Endothelial cell of umbilical vein (primary cell): Measurements from ENCODE around the gene PON2. TPM values are rescaled to one million over a fixed set of nuclear protein-coding genes. Genes with fewer than 3 reads are reported as not detected.

Source experiments
- BruUV-seq: library from RNA; stranded (reverse); fragments of 400-500 nt; replicated peaks from 2 replicates; lab custom pipeline; 2021; lab: Mats Ljungman, UMichigan
- CTCF ChIA-PET: fragments of 300-600, 350-600 bp; sonication (Branson Sonifier 250); formaldehyde crosslinking; loops from one replicate; lab custom pipeline; 2021; ENCODE audit warnings: antibody characterized with exemption, inconsistent platforms; lab: Charles Lee
- POLR2A ChIA-PET: fragments of 300-600, 350-600 bp; sonication (Branson Sonifier 250); formaldehyde crosslinking; loops from one replicate; lab custom pipeline; 2021; ENCODE audit warnings: antibody characterized with exemption, inconsistent platforms; lab: Charles Lee
- DNase-seq: peaks from one replicate; pipeline ENCODE4 v3.0.0-alpha.2; 2011; ENCODE audit warnings: low read depth, low spot score
- FAIRE-seq: peaks from 2 replicates; lab custom pipeline; 2011; peaks lifted over from hg19 to GRCh38; lab: Jason Lieb, UNC
- H2AFZ ChIP-seq: 2 replicates; pipeline ENCODE4 v1.6.0; 2012; ENCODE audit warnings: low read depth, low read length, control low read depth, inconsistent platforms
- H3K27ac ChIP-seq: 2 replicates; pipeline ENCODE4 v1.5.1; 2011; ENCODE audit warnings: low read depth, mild to moderate bottlenecking, control low read depth, low read length, moderate library complexity; ENCODE audit not compliant: insufficient read depth
- H3K27me3 ChIP-seq, 2 experiments: 2 replicates each; pipeline versions ENCODE4 v1.6.0 to v1.6.1; 2011; ENCODE audit warnings: low read length in 2 of 2, mixed read lengths in 1 of 2; ENCODE audit not compliant: control insufficient read depth in 2 of 2, insufficient read depth in 2 of 2
- H3K36me3 ChIP-seq, 2 experiments: 2 replicates in 1 of 2; 3 replicates in 1 of 2; pipeline ENCODE4 v1.5.1; 2011; ENCODE audit warnings: low read length in 2 of 2, mild to moderate bottlenecking in 1 of 2, moderate library complexity in 1 of 2; ENCODE audit not compliant: control insufficient read depth in 2 of 2, insufficient read depth in 2 of 2; ENCODE audit errors: extremely low read depth in 1 of 2
- H3K4me1 ChIP-seq: 3 replicates; pipeline ENCODE4 v1.5.1; 2011; ENCODE audit warnings: mild to moderate bottlenecking, low read length; ENCODE audit not compliant: control insufficient read depth, insufficient read depth; ENCODE audit errors: extremely low read depth
- H3K4me2 ChIP-seq: 2 replicates; pipeline ENCODE4 v1.6.1; 2011; ENCODE audit warnings: low read length, control low read depth, mixed read lengths; ENCODE audit not compliant: insufficient read depth
- H3K4me3 ChIP-seq, 3 experiments: fragments of 200-600 bp in 1 of 3; sonication (generic), shearing (Covaris generic) in 1 of 3; replicated peaks in 1 of 3; 2 replicates each; pipeline ENCODE4 v1.5.1; 2011 to 2016; ENCODE audit warnings: control low read depth in 3 of 3, low read length in 3 of 3, mild to moderate bottlenecking in 2 of 3, inconsistent platforms in 1 of 3, low read depth in 1 of 3, moderate library complexity in 1 of 3; ENCODE audit not compliant: insufficient read depth in 1 of 3
- H3K79me2 ChIP-seq: 2 replicates; pipeline ENCODE4 v1.6.0; 2012; ENCODE audit warnings: low read length, inconsistent platforms; ENCODE audit not compliant: control insufficient read depth, insufficient read depth
- H3K9ac ChIP-seq: replicated peaks from 2 replicates; pipeline ENCODE3; 2011; ENCODE audit warnings: low read length, control low read depth; ENCODE audit not compliant: insufficient read depth; ENCODE audit errors: extremely low read depth
- H3K9me1 ChIP-seq: replicated peaks from 3 replicates; pipeline ENCODE4 v1.6.0; 2011; ENCODE audit warnings: mild to moderate bottlenecking, low read length; ENCODE audit not compliant: control insufficient read depth, insufficient read depth; ENCODE audit errors: extremely low read depth
- H3K9me3 ChIP-seq: replicated peaks from 2 replicates; pipeline ENCODE4 v1.5.1; 2012; ENCODE audit warnings: low read length, inconsistent platforms; ENCODE audit not compliant: control insufficient read depth, insufficient read depth
- H4K20me1 ChIP-seq: replicated peaks from 2 replicates; pipeline ENCODE3; 2011; ENCODE audit warnings: mild to moderate bottlenecking, low read length; ENCODE audit not compliant: control insufficient read depth, insufficient read depth; ENCODE audit errors: extremely low read depth
- CTCF ChIP-seq, 2 donors: IDR thresholded peaks; 1 replicate in 1 of 2; 2 replicates in 1 of 2; pipeline ENCODE4 v1.5.1; 2011; ENCODE audit warnings: low read length in 2 of 2, mild to moderate bottlenecking in 2 of 2, moderate library complexity in 2 of 2, control low read depth in 1 of 2, inconsistent platforms in 1 of 2, low read depth in 1 of 2; ENCODE audit not compliant: insufficient read depth in 1 of 2; ENCODE audit errors: extremely low read depth in 1 of 2
- EZH2 ChIP-seq: IDR thresholded peaks from 2 replicates; pipeline ENCODE4 v1.6.1; 2012; ENCODE audit warnings: borderline replicate concordance, low read depth, mild to moderate bottlenecking, moderate library complexity, low read length, inconsistent platforms; ENCODE audit not compliant: severe bottlenecking
- FOS ChIP-seq: IDR thresholded peaks from 2 replicates; pipeline ENCODE4 v1.6.1; 2011; ENCODE audit warnings: mild to moderate bottlenecking, low read length, moderate library complexity, borderline replicate concordance; ENCODE audit not compliant: insufficient read depth
- GATA2 ChIP-seq: IDR thresholded peaks from 2 replicates; pipeline ENCODE4 v1.7.0; 2011; ENCODE audit warnings: low read depth, mild to moderate bottlenecking, moderate library complexity, mixed read lengths, low read length; ENCODE audit not compliant: insufficient read length, insufficient read depth
- JUN ChIP-seq: IDR thresholded peaks from 2 replicates; pipeline ENCODE4 v1.6.1; 2011; ENCODE audit warnings: borderline replicate concordance, low read depth; ENCODE audit not compliant: insufficient read length, insufficient read depth
- MAX ChIP-seq: IDR thresholded peaks from 2 replicates; pipeline ENCODE4 v1.6.1; 2011; ENCODE audit not compliant: insufficient read depth, insufficient read length
- MYC ChIP-seq: IDR thresholded peaks from one replicate; pipeline ENCODE4 v1.6.1; 2011; ENCODE audit warnings: mild to moderate bottlenecking, low read depth, low read length
- POLR2A ChIP-seq: IDR thresholded peaks from 2 replicates; pipeline ENCODE4 v1.6.1; 2012; ENCODE audit warnings: low read depth, mild to moderate bottlenecking, control low read depth, low read length
- POLR2AphosphoS5 ChIP-seq: IDR thresholded peaks from 2 replicates; pipeline ENCODE4 v1.6.1; 2012; ENCODE audit warnings: low read depth, mild to moderate bottlenecking, control low read depth, low read length, moderate library complexity; ENCODE audit not compliant: insufficient read depth
- dilution Hi-C: fragments of 300-500 bp; cut with MboI; formaldehyde crosslinking; loops from one replicate; pipeline ENCODE4 v1.15.0; 2019; ENCODE audit warnings: low sequenced_read_pairs; ENCODE audit not compliant: extremely low pct_ligation_motif_present
- intact Hi-C: fragments of 100-400 bp; cut with micrococcal nuclease; formaldehyde crosslinking; loops from one replicate; pipeline ENCODE4 v1.10.0; 2022
- polyA plus RNA-seq, 4 experiments: library from polyadenylated mRNA; depleted of rRNA in 3 of 4; stranded (reverse) in 3 of 4; unstranded in 1 of 4; fragments of >200 nt; gene quantifications; 2 replicates each; pipeline versions ENCODE4 v1.2.1 to v1.2.3, GENCODE V29; 2011 to 2012; ENCODE audit warnings: missing spikeins in 1 of 4
- total RNA-seq: library from RNA; stranded (reverse); gene quantifications from 2 replicates; pipeline ENCODE4 v1.2.3, GENCODE V29; 2021

PON2 gene
- total and polyA plus RNA-seq, 2 donors (not counting 3 experiments of a cell fraction or from before 2014, with no cell fraction given): 110 to 125 TPM

- CTCF ChIA-PET: no interaction called here
These were observed 43.1 kb downstream of the PON2 start for GRCh38 chr7:95391761-95392160.

More at GRCh38 chr7:95391761-95392160, 43.1 kb downstream of the PON2 start:
- POLR2A ChIA-PET: no interaction called here
- Histone ChIP-seq H4K20me1 (no peaks in the 10 kb centered on the region), H3K9ac (no peak overlapping the region), H3K36me3 (no peaks in the 10 kb centered on the region), H3K4me1 (peaks cover under 1% of the 10 kb centered on the region), H3K27ac (no peak overlapping the region), H3K9me3 (no peaks in the 10 kb centered on the region), H3K27me3 (no peaks in the 10 kb centered on the region), H3K79me2 (no peaks in the 10 kb centered on the region), H3K9me1 (no peaks in the 10 kb centered on the region), H2AFZ (no peak overlapping the region), H3K4me3 (no peak overlapping the region), H3K4me2 (no peak overlapping the region)
- intact Hi-C loops: no loop called here
- FAIRE-seq (no peak), DNase-seq (no peak)
- TF ChIP-seq POLR2AphosphoS5 (no peak), FOS (no peak), CTCF (IDR thresholded peaks at IDR 0.05; ENCODE audit: extremely low read depth in 1 of 2, insufficient read depth in 1 of 2, low read depth in 1 of 2, low read length in 2 of 2) (no peak), EZH2 (no peak), JUN (no peak), MAX (no peak), GATA2 (no peak), POLR2A (no peak), MYC (no peak)
- dilution Hi-C loops: no loop called here
- no TSS peak for BruUV-seq
